DMS 273 (cell line): ENCODE data around the gene ADPRHL1.
"Not testable (repeated sequence)": the region's sequence is repeated elsewhere in the genome, so short reads cannot be mapped to it uniquely, and the experiment has no call there.

Experiments used
- DNase-seq: peaks from one replicate; lab custom pipeline; 2025; ENCODE audit not compliant: unreplicated experiment; lab: John Stamatoyannopoulos, UW

Gene ADPRHL1

DNA sequence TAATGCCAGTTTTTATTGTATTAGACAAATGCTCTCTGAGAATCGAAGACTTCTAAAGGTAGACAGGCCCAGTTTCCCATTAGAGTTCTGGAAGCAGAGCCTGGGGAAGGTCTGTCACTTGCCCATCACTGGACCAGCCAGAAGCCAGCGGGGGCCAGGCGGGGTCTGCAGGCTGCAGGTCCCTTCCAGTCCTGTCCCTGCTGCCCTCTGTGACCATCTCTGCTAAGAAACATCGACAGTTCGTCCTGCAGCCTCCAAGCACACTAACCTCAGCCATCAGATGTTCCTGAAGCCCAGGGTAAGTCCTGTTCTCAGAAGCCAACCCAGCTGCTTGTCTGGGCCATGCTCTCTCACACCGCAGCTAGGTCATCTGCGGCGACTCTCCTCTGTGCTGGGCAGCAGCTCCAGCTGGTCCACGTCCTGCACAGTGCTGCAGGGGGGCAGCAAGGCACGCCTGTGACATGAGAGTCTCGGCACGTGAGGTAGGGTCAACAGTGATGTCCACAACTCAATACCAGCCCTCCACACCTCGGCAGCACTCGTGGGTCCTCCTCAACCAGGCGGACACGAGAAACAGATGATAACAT lies 2.9 kb upstream of the ADPRHL1 start:
- DNase-seq = no peak

DNA sequence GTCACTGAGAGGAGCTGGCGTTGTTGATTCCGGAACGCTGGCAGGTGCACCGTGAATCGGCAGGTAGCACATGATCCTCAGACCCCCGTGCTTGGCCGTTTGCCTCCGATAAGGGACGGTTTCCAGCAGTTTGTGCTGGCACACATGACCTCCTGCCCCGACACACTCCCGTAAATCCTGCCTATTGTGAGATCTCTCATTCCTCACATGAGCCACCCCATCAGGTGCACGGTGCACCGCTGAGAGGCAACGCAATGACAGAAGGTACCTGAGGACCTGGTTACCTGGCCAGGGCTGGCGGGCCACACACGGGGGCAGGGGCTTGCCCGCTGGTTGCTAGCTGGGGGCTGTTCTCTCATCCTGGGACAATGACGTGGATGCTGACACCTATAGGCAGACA lies 2.1 kb upstream of the ADPRHL1 start:
- no peak for DNase-seq

DNA sequence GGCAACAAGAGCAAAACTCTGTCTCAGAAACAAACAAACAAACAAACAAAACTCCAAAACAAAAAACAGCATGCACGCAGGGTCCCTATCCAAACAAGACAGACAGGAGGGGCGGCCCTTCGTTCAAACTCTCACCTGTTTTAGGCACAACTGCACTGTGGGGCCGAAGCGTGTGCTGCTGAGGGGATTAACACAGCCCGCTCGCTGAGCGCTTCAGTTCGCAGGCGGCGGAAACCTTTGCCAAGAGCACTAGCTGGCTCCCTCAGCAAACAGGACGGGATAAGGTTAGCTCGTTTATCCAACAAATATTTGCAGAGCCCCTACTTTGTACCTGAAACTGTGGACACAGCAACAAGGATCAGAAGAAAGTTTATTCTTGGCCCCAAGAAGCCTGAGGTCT lies 1.6 kb upstream of the ADPRHL1 start:
- DNase-seq = no peak

DNA sequence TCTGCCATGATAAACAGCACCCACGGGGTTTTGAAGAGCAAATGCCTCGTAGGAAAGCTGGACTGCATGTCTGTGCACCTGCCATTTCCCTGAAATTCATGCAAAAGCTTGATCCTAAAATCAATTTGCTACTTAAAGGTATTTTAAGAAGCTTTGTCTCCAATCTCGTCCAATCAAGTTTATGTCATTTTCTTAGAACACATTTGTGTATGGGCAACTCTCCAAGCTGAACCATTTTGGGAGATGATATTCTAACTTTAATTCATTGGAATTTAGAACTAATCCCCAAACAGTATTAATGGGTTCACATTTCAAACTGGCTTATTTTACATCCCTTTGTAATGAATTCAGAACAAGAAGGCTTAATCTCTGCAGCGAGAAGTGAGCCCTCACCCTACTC lies 822 bp downstream of the ADPRHL1 start:
- DNase-seq = no peak

DNA sequence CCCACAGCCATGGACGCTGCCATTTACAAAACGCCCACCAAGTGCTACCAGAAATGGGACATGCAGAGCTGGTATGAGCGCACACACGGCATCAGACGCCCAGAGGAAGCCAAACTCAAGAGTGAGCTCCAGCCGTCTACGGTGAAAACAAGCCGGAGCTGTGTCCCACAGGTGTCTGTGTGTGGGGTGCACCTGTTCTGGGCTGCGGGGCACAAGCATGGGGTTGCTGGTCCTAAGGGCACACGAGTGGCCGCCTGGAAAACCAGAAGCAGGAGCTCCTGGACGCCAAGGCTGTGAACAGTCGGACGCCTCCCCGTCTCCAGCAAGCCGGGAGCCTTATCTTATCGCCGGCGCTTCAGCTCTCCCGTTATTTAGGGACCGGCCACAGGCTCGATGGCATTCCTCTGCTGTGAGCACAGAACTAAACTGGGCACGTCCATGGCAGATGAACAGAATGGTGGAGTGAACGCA lies 1.3 kb downstream of the ADPRHL1 start:
- no peak for DNase-seq

DNA sequence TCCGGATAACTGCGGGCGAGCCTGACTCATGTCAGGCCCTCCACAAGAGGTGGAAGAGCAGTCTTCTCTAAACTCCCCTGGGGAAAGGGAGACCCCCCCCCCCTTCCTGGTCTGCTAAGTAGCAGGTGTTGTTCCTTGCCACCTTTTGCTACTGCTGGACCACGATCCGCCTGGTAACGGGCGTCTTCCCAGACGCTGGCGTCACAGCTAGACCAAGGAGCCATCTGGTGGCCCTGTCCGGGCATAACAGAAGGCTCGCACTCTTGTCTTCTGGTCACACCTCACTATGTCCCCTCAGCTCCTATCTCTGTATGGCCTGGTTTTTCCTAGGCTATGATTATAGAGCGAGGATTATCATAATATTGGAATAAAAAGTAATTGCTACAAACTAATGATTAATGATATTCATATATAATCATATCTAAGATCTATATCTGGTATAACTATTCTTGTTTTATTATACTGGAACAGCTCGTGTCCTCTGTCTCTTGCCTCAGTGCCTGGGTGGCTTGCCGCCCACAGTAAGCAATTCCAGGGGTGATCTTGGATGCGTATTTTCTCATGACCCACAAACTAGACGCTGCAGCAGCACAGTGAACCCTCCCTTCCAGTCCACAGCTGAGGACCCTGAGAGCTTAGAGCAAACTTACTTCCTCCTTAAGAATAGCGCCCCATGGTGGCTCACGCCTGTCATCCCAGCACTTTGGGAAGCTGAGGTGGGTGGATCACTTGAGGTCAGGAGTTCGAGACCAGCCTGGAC lies 2.2 kb downstream of the ADPRHL1 start:
- peak; percentile 57 for DNase-seq

DNA sequence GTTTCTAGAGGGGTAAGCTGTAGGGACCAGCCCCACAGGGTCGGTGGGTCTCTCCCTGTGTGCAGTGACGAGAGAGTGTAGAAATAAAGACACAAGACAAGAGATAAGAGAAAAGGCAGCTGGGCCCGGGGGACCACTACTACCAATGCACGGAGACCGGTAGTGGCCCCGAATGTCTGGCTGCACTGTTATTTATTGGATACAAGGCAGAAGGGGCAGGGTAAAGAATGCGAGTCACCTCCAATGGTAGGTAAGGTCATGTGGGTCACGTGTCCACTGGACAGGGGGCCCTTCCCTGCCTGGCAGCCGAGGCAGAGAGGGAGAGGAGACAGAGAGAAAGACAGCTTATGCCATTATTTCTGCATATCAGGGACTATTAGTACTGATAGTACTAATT lies 2.9 kb downstream of the ADPRHL1 start:
- not testable (repeated sequence) for DNase-seq

DNA sequence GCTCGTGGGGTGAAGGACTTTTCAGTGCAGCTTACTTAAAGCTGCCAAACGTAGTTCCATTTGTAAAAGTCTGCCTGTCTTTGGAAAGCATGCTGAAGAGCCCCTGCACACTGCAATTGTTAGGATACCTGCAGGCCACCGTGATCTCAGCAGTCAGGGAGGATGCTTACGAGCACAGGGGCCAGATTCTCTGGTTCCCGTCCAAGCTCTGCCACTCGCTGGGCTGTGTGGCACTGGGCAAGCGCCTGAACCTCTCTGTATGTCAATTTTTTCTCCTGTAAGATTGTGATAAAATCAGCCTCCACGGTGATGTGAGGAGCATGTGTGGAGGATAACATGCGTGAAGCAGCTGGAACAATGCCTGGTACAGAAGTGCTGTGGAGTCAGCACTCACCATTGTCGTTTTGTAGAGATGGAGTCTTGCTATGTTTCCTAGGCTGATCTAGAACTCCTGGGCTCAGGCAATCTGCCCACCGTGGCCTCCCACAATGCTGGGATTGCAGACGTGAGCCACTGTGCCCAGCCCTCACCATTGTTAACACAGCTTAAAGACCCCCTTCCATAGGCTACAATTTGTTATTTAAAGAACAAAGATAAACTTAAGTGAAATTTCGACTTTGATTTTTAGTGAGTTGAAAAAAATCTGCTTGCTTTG lies 3.5 kb downstream of the ADPRHL1 start:
- DNase-seq = no peak

DNA sequence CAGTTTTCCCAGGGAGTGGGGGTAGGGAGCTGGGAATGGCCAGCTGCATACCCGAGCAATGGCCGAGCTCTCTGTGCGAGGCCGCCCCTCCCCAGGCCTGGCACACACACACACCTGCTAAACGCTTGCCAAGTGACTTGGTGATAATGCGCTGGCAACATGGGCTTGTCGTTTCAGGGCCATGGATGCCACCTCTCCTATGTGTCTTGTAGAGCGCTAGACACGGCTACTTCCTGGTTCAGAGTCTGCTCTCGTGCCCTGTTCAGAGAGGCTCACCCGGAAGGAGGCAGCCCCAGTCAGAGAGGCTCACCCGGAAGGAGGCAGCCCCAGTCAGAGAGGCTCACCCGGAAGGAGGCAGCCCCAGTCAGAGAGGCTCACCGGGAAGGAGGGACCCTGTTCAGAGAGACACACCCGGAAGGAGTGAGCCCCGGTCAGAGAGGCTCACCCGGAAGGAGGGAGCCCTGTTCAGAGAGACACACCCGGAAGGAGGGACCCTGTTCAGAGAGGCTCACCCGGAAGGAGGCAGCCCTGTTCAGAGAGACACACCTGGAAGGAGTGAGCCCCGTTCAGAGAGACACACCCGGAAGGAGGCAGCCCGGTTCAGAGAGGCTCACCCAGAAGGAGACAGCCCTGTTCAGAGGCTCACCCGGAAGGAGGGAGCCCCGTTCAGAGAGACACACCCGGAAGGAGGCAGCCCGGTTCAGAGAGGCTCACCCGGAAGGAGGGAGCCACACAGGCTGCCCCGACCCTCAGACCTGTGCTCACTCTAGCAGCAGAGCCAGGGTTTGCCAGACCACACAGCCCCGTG lies 4.2 kb downstream of the ADPRHL1 start:
- peak; percentile 96 for DNase-seq

DNA sequence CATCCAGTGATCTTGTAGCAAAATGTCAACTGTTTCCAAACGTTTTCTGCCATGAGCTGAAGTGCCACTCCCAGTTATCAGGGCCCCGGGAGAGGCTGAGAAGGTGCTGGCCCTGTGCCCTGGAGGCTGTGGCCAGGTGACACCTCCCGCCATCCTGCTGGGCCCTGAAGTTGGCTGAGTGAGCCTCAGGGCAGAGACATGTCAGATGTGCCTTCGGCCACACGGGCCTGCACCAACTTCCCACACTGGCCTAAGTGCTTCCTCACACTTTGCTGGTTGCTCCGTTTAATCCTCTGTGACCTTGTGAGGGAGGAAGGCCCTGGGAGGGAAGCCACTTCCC lies 4.8 kb downstream of the ADPRHL1 start:
- DNase-seq = peak; percentile 49

DNA sequence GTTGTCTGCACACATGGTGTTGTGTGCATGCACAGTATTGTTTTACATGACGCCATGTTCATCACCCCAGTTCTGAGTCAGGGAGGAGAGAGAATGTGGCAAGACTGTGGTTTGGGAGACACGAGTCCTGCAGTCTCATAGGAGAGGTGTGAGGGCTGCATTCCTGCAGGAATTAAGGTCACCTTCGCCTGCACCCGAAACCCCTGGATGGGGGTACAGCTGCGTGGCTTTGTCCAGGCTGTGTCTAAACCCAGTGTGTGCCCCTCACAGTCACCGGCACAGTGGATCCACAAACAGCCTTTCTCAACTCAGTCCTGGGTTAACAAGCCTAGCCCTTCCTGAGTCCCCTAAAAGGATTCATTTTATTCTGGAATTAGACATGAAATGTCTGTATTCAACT lies 5.7 kb downstream of the ADPRHL1 start:
- DNase-seq = no peak

DNA sequence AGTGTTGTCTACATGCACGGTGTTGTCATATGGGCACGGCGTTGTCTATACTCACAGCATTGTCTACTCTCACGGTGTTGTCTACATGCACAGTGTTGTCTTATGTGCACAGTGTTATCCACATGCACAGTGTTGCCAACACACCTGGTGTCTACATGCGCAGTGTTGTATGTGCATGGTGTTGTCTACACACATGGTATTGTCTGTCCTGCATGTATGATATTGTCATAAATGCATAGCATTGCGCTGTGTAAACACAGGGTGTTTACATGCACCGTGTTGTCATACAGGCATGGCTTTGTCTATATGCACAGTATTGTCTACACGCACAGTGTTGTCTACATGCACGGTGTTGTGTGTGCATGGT lies 6.8 kb downstream of the ADPRHL1 start:
- no peak for DNase-seq

DNA sequence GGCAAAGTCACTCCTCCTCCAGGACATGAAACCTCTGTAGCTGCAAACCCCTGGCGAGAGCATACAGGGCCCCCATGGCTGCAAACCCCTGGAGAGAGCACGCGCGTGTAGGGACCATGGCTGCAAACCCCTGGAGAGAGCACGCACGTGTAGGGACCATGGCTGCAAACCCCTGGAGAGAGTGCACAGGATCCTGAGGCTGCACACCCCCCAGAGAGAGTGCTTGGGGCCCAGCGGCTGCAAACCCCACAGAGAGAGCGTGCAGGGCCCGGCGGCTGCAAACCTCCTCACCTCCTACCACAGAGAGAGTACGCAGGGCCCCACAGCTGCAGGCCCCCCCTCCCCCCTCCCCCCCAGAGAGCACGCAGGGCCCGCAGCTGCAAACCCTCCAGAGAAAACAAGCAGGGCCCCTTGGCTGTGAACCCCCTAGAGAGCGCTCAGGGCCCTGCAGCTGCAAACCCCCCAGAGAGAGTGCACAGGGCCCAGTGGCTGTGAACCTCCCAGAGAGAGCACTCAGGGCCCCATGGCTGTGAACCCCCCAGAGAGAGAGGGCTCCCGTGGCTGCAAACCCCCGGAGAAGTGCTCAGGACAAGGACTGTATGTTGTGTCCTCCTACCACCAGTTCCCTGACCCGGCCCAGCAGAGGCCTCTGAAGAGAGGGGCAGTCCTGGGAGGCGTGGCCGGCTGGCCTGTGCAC lies 7.3 kb downstream of the ADPRHL1 start:
- no peak for DNase-seq

DNA sequence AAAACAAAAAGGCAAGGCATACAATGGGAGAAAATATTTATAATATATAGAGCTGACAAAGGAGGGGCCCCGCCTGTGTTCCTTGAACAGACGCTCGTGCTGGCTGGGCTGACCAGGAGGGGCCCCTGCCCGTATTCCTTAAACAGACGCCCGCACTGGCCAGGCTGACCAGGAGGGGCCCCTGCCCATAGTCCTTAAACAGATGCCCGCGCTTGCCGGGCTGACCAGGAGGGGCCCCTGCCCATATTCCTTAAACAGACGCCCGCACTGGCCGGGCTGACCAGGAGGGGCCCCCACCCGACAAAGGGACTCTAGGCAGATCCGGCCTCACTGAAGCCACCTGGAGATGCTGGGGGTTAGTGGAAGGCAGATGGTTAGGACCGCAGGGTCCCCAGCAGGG lies 9.3 kb downstream of the ADPRHL1 start:
- DNase-seq = no peak

DNA sequence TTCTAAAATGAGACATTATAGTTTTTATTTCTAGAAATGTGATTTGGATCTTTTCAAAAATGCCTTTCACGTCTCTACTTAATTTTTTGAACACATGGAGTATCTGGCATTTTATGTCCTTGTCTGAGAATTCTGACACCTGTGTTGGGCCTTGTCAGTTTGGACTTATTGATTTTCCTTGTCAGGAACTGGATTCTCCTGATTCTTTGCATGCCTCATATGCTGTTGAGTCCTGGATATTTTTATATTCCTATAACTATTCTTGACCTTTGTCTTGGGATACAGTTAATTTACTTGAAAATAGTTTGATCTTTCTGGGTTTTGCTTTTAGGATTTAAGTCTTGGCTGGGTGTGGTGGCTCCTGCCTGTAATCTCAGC lies 10.3 kb downstream of the ADPRHL1 start:
- DNase-seq = no peak

DNA sequence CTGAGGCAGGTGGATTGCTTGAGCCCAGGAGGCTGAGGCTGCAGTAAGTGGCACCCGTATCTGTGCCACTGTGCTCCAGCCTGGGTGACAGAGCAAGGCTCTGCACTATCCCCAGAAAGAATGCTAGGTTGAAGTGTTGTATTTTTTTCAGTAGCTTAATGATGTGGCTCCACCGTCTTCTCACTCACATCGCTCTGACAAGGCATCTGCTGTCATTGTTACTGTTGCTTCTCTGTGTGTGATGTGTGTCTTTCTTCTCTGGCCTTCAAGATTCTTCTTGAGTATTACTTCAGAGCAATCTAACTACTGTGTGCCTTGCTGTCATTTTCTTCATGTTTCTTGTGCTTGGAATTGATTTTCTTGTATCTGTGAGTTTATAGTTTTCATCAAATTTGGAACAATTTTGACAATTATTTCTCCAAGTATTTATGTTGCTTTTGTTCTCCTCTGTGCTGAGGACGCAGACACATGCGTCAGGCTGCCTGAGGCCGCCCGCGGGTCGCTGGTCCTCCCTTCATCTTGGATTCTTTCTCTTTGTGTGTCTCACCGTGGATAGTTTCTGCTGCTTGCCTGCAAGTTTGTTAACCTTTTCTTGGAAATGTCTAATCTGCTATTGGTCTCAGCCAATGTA lies 10.8 kb downstream of the ADPRHL1 start:
- DNase-seq = no peak

DNA sequence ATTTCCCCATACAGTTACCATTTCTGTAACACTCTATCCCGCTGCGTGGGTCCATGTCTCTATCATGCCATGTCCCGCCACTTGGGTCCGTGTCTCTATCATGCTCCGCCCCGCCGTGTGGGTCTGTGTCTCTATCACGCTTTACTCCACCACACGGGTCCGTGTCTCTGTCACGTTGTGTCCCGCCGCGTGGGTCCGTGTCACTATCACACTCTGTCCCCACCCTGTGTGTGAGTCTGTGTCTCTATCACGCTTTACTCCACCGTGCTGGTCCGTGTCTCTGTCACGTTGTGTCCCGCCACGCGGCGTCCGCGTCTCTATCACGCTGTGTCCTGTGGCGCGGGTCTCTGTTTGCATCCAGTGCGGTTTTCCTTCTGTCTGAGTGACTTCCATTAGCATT lies 11.6 kb downstream of the ADPRHL1 start:
- no peak for DNase-seq

DNA sequence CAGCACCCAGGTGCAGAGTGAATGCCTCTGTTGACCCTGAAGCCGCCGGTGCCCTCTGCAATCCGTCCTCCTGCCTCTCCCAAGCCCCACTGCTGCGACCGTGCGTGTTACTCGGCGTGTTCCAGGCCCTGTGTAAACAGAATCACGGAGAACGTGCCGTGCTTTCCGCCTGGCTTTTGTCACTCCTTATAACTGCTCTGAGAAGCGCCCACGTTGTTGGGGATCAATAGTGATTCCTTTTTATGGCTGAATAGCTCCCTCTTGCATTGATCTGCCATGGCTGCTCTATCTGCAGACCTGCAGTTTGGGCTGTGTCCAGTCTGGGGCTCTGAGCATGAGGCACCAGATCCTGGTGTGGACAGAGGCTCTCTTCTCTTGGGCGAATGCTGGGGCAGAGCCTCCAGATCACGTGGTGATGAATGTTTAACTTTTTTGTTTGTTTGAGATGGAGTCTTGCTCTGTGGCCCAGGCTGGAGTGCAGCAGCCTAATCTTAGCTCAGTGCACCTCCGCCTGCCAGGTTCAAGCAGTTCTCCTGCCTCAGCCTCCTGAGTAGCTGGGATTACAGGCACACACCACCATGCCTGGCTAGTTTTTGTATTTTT lies 15.8 kb downstream of the ADPRHL1 start:
- no peak for DNase-seq

DNA sequence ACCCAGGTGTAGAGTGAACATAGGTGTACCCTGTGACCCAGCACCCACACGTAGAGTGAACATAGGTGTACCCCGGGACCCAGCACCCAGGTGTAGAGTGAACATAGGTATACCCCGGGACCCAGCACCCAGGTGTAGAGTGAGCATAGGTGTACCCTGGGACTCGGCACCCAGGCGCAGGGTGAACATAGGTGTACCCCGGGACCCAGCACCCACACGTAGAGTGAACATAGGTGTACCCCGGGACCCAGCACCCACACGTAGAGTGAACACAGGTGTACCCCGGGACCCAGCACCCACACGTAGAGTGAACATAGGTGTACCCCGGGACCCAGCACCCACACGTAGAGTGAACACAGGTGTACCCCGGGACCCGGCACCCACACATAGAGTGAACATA lies 16.4 kb downstream of the ADPRHL1 start:
- not testable (repeated sequence) for DNase-seq

DNA sequence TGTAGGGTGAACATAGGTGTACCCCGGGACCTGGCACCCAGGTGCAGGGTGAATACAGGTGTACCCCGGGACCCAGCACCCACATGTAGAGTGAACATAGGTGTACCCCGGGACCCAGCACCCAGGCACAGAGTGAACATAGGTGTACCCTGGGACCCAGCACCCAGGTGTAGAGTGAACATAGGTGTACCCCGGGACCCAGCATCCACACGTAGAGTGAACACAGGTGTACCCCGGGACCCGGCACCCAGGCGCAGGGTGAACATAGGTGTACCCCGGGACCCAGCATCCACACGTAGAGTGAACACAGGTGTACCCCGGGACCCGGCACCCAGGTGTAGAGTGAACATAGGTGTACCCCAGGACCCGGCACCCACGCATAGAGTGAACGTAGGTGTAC lies 17.4 kb downstream of the ADPRHL1 start:
- DNase-seq = not testable (repeated sequence)
